ENCODE measurements around the gene CST5.
"Not testable (repeated sequence)": the region's sequence is repeated elsewhere in the genome, so short reads cannot be mapped to it uniquely, and the experiment has no call there.

The CST5 gene

GRCh38 chr20:23887856-23888255 is 8.3 kb upstream of the CST5 start:
- DNase-seq: no peak

GRCh38 chr20:23884771-23885162 is 5.2 kb upstream of the CST5 start:
- no peak for DNase-seq

- DNase-seq: no peak
These were observed 4.7 kb upstream of the CST5 start for GRCh38 chr20:23884136-23884770.

- DNase-seq: no peak
These were observed 1.8 kb upstream of the CST5 start for GRCh38 chr20:23881371-23881770.

GRCh38 chr20:23880417-23880816 is 869 bp upstream of the CST5 start:
- DNase-seq: no peak

GRCh38 chr20:23879811-23880374 is 345 bp upstream of the CST5 start:
- DNase-seq: no peak

GRCh38 chr20:23878787-23879186 is 761 bp downstream of the CST5 start:
- no peak for DNase-seq

- DNase-seq: not testable (repeated sequence)
These were observed 1.5 kb downstream of the CST5 start for GRCh38 chr20:23878016-23878542.

GRCh38 chr20:23877524-23877923 is 2.0 kb downstream of the CST5 start:
- no peak for DNase-seq

- no peak for DNase-seq
These were observed 3.8 kb downstream of the CST5 start for GRCh38 chr20:23875606-23876237.

- DNase-seq: peak; percentile 58 to 73
These were observed 4.8 kb downstream of the CST5 start for GRCh38 chr20:23874747-23875146.

- DNase-seq: no peak
These were observed 6.1 kb downstream of the CST5 start for GRCh38 chr20:23873370-23874015.

GRCh38 chr20:23872065-23872464 is 7.5 kb downstream of the CST5 start:
- DNase-seq: no peak

GRCh38 chr20:23870461-23870860 is 9.1 kb downstream of the CST5 start:
- DNase-seq: no peak

- no peak for DNase-seq
These were observed 10.0 kb downstream of the CST5 start for GRCh38 chr20:23869520-23869919.

GRCh38 chr20:23868321-23868720 is 11.2 kb downstream of the CST5 start:
- DNase-seq: no peak

- no peak for DNase-seq
These were observed 12.3 kb downstream of the CST5 start for GRCh38 chr20:23867152-23867776.

GRCh38 chr20:23860771-23861170 is 18.8 kb downstream of the CST5 start:
- DNase-seq: not testable (repeated sequence)

- DNase-seq: no peak
These were observed 21.5 kb downstream of the CST5 start for GRCh38 chr20:23857962-23858595.

GRCh38 chr20:23856736-23857135 is 22.8 kb downstream of the CST5 start:
- DNase-seq: no peak

- no peak for DNase-seq
These were observed 23.3 kb downstream of the CST5 start for GRCh38 chr20:23856226-23856625.

GRCh38 chr20:23841693-23842092 is 37.9 kb downstream of the CST5 start:
- no peak for DNase-seq

GRCh38 chr20:23835716-23836115 is 43.8 kb downstream of the CST5 start:
- DNase-seq: no peak

Data from Kasumi-1 (cell line).